SK-N-SH treated with all-trans-retinoic acid at 6 μM for 48 hours (cell line): ENCODE data around the gene APH1A.

ENCODE experiments used
- CREB5 ChIP-seq: fragments of 250-450 bp; sonication (Bioruptor Pico); IDR thresholded peaks from 2 replicates; pipeline ENCODE4 v1.5.1; 2020; ENCODE audit warnings: low read depth, mild to moderate bottlenecking, moderate library complexity
- ESRRG ChIP-seq: fragments of 250-450 bp; sonication (Bioruptor Pico); IDR thresholded peaks from 2 replicates; pipeline ENCODE4 v1.6.1; 2021; ENCODE audit warnings: mild to moderate bottlenecking
- PATZ1 ChIP-seq: fragments of 250-450 bp; sonication (Bioruptor Pico); IDR thresholded peaks from 2 replicates; pipeline ENCODE4 v1.8.0; 2020; ENCODE audit warnings: mild to moderate bottlenecking, moderate library complexity, borderline replicate concordance
- RARB ChIP-seq: fragments of 250-450 bp; sonication (Bioruptor Pico); IDR thresholded peaks from 2 replicates; pipeline ENCODE4 v1.8.0; 2021; ENCODE audit warnings: mild to moderate bottlenecking, moderate library complexity
- TCF4 ChIP-seq: fragments of 250-450 bp; sonication (Bioruptor Pico); IDR thresholded peaks from 2 replicates; pipeline ENCODE4 v1.8.0; 2021; ENCODE audit warnings: mild to moderate bottlenecking, moderate library complexity, borderline replicate concordance
- ZFP3 ChIP-seq: fragments of 250-450 bp; sonication (Bioruptor Pico); IDR thresholded peaks from 2 replicates; pipeline ENCODE4 v1.5.0; 2020; ENCODE audit warnings: mild to moderate bottlenecking, moderate library complexity
- ZNF8 ChIP-seq: fragments of 450-650 bp; formaldehyde crosslinking; IDR thresholded peaks from 2 replicates; pipeline ENCODE4 v1.5.0; 2020; ENCODE audit warnings: mild to moderate bottlenecking, moderate library complexity

GRCh38 chr1:150256198-150256553 is 12.6 kb downstream of the APH1A start:
- TF ChIP-seq ZNF8 (no peak), ESRRG (CRISPR knock-in tag) (no peak), PATZ1 (CRISPR knock-in tag) (no peak), RARB (no peak), ZFP3 (CRISPR knock-in tag) (no peak), CREB5 (no peak), TCF4 (no peak)
